Left lung (tissue), 10 donors: ENCODE data around the gene RIPOR3. TPM values are rescaled to one million over a fixed set of nuclear protein-coding genes. Genes with fewer than 3 reads are reported as not detected.
A peak's percentile ranks its signal among the peaks of the same experiment; 100 is the strongest.

Source experiments
- ATAC-seq: fragments of 200-7000 bp; cut with Tn5 transposase; one replicate; pipeline ENCODE4 v1.9.1; 2020; ENCODE audit warnings: moderate library complexity
- DNase-seq, 4 donors: peaks; one replicate each; pipeline ENCODE4 v3.0.0-alpha.2; 2013 to 2020
- H3K27ac ChIP-seq, 2 donors: fragments of 200-600 bp; sonication (generic) in 1 of 2; one replicate each; pipeline versions ENCODE4 v1.5.0 to v1.8.0; 2020 to 2021
- H3K27me3 ChIP-seq, 2 donors: fragments of 200-600 bp; sonication (generic) in 1 of 2; one replicate each; pipeline versions ENCODE4 v1.5.0 to v1.8.0; 2020 to 2021
- H3K36me3 ChIP-seq, 2 donors: fragments of 200-600 bp; sonication (generic) in 1 of 2; one replicate each; pipeline versions ENCODE4 v1.5.0 to v1.8.0; 2020 to 2021
- H3K4me1 ChIP-seq, 2 donors: fragments of 200-600 bp; one replicate each; pipeline ENCODE4 v1.8.0; 2021
- H3K4me3 ChIP-seq, 2 donors: fragments of 200-600 bp; sonication (generic) in 1 of 2; one replicate each; pipeline versions ENCODE4 v1.5.0 to v1.8.0; 2020 to 2021; ENCODE audit warnings: mild to moderate bottlenecking in 1 of 2
- H3K9me3 ChIP-seq, 2 donors: fragments of 200-600 bp; sonication (generic) in 1 of 2; one replicate each; pipeline versions ENCODE4 v1.5.0 to v1.8.0; 2020 to 2021
- intact Hi-C, 2 donors: fragments of 100-400 bp; cut with DNase I; formaldehyde crosslinking; loops; one replicate each; pipeline versions ENCODE4 v1.11.2 to v1.14.2; 2022
- polyA plus RNA-seq, 6 donors: library from polyadenylated mRNA; unstranded; fragments of 120-200 nt; gene quantifications; one replicate each; pipeline ENCODE4 v1.2.1, GENCODE V29; 2013; ENCODE audit not compliant: insufficient read length in 6 of 6
- total RNA-seq, 2 donors: library from RNA; stranded (reverse); fragmentation: NEBNext Ultra II Directional; extraction: Animal tissue kit (Norgen Biotek cat#: 25700); gene quantifications; one replicate each; pipeline ENCODE4 v1.2.1, GENCODE V29; 2021
- TF ChIP-seq, protein P1 (sequence below), 2 donors: fragments of 200-600 bp; sonication (generic) in 1 of 2; IDR thresholded peaks; one replicate each; pipeline versions ENCODE4 v1.5.0 to v1.8.0; 2021; ENCODE audit warnings: antibody characterized with exemption in 2 of 2
- donor health status: DM: no; HTN: yes; CAD: no.
- donor health status: DM: no; HTN: no; CAD: no.

RIPOR3 gene
- total and polyA plus RNA-seq, 8 donors, result 2.0 to 7.0 (median 2.8) TPM

DNA sequence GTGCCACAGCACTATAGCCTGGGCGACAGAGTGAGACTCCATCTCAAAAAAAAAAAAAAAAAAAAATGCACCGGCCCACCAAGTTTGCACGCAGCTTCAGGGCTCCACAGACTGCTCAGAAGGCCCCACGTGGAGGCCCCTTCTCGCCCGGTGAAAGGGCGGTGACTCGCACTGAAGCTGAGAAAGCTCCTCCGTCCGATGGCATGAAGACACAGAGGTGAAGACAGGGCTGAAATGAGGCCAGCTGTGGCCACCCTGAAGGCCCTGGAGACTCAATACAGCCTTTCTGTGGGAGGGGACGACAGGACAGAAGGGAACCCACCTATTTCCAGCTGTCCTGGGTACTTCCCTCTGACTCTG, 97.1 kb downstream of the RIPOR3 start:
- H3K4me1 ChIP-seq, result peaks cover 7 to 29% of the 10 kb centered on the region in 2 donors
- intact Hi-C loops, result no loop called here
- H3K36me3 ChIP-seq, result peaks cover 0 to 30% of the 10 kb centered on the region in 2 donors
- peak in 1 of 4 donors; percentile 34 for DNase-seq
- H3K9me3 ChIP-seq, result no peaks in the 10 kb centered on the region
- H3K27ac ChIP-seq, result no peak overlapping the region
- H3K4me3 ChIP-seq, result no peak overlapping the region
- no peaks in the 10 kb centered on the region for H3K27me3 ChIP-seq
- TF ChIP-seq, protein P1, sequence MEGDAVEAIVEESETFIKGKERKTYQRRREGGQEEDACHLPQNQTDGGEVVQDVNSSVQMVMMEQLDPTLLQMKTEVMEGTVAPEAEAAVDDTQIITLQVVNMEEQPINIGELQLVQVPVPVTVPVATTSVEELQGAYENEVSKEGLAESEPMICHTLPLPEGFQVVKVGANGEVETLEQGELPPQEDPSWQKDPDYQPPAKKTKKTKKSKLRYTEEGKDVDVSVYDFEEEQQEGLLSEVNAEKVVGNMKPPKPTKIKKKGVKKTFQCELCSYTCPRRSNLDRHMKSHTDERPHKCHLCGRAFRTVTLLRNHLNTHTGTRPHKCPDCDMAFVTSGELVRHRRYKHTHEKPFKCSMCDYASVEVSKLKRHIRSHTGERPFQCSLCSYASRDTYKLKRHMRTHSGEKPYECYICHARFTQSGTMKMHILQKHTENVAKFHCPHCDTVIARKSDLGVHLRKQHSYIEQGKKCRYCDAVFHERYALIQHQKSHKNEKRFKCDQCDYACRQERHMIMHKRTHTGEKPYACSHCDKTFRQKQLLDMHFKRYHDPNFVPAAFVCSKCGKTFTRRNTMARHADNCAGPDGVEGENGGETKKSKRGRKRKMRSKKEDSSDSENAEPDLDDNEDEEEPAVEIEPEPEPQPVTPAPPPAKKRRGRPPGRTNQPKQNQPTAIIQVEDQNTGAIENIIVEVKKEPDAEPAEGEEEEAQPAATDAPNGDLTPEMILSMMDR (IDR thresholded peaks at IDR 0.05), result no peak
- ATAC-seq, result no peak

DNA sequence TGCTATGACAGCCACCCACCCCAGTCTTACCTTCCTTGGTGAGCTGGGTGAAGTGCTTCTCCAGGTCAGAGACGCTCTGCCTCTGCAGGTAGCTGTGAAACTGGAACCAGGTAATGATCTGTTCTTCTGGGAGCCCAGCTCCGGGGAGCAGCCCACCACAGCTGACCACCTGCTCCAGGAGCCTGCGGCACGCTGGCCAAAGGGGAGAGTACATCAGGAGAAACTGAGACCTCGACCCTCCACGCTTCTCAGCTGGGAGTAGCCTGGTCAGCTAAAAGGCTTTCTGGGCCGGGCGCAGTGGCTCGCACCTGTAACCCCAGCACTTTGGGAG, 98.4 kb downstream of the RIPOR3 start:
- TF ChIP-seq, protein P1 (IDR thresholded peaks at IDR 0.05), result no peak
- DNase-seq (peak in 1 of 4 donors; percentile 59), ATAC-seq (no peak)
- Histone ChIP-seq H3K4me3 (no peak overlapping the region), H3K9me3 (no peaks in the 10 kb centered on the region), H3K27ac (no peak overlapping the region), H3K4me1 (peaks cover 7 to 29% of the 10 kb centered on the region in 2 donors), H3K36me3 (peaks cover 0 to 42% of the 10 kb centered on the region in 2 donors), H3K27me3 (no peaks in the 10 kb centered on the region)
- intact Hi-C loops, result no loop called here

DNA sequence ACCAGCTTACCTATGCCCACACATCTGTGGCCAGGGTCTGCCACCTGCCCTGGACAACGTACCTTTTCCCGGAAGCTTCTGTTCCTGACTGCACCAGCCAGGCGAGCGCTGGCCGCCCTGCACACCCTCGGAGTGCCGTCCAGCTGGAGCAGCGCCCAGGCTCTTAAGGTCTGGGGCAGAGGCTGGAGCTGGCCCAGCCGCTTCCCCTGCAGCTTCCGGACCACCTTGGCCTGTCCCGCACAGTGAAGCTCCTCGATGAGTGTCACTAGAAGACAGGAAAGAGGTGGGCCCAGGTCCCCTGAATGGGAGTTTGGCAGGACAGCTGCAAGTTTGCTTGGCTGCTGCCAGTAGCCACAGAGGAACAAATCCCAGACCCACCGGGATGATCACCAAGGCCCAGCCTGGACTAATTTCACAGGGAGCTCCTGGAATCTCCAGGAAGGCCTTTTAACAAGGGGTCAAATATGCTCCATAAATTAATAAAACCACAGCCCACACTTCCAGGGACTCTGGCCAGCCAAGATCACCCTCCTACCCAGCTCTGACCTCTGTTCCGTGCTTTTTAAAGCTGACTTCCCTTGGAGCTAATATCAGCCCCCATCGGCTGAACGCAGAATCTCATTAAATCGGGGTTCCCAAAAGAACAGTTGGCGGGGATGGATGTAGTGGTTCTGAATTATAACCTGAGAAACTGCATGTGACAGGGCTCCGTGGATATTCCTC, 98.9 kb downstream of the RIPOR3 start:
- Histone ChIP-seq H3K9me3 (no peaks in the 10 kb centered on the region), H3K27me3 (no peaks in the 10 kb centered on the region), H3K27ac (no peak overlapping the region), H3K36me3 (peaks cover 0 to 48% of the 10 kb centered on the region in 2 donors), H3K4me3 (no peak overlapping the region), H3K4me1 (peaks cover 7 to 29% of the 10 kb centered on the region in 2 donors)
- DNase-seq, result peak in 2 of 4 donors; percentile 67 to 83
- intact Hi-C loops, result no loop called here
- ATAC-seq, result peak; percentile 59
- TF ChIP-seq, protein P1 (IDR thresholded peaks at IDR 0.05), result no peak

DNA sequence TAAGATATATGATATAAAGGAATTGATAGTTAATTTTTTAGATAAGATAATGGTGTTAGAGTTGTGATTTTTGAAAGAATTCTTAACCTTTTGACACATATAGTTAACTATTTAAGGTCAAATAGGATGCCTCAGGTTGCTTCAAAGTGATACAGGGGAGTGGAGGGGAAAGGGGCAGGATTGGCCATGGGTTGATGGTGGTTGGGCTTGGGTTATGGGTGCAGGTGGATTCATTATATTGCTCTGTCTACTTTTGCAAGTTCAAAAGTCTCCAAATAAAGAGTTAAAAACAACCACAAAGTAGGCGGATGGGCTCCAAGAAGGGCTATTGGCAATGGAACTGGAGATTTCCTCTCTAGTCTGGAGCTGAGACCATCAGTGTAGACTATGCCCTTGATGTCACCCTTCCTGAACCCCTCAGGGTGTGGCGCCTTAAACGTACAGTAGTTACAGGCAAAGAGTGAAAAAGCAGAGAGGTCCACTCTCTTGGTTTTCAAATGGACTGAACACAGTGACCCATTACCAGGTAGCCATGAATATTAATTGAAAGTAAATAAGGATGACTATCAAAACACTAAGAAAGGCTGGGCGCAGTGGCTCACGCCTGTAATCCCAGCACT, 100.0 kb downstream of the RIPOR3 start:
- no peak for ATAC-seq
- H3K27ac ChIP-seq, result no peak overlapping the region
- intact Hi-C loops, result no loop called here

DNA sequence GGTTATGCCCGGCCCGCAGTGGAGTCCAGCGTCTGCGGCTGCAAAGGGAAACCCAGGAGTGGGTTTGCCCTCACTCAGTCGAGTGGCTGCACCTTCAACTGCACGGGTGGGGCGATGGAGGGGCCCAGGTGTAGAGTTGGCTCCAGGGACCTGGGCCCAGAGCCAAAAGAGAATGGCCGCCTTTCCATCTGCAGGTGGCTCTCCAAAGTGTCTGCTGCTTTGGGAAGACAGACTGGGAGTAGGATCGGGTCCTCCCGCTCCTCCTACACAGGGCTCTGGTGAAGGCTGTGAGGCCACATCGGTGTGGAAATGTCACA, 101.0 kb downstream of the RIPOR3 start:
- Histone ChIP-seq H3K27ac (no peak overlapping the region), H3K27me3 (no peaks in the 10 kb centered on the region), H3K4me3 (no peak overlapping the region), H3K9me3 (no peaks in the 10 kb centered on the region), H3K4me1 (peaks cover 7 to 26% of the 10 kb centered on the region in 2 donors), H3K36me3 (peaks cover 0 to 69% of the 10 kb centered on the region in 2 donors)
- TF ChIP-seq, protein P1 (IDR thresholded peaks at IDR 0.05), result no peak
- intact Hi-C loops, result no loop called here
- ATAC-seq, result no peak
- DNase-seq, result no peak

More for the DNA sequence above, 100.0 kb downstream of the RIPOR3 start:
- no peak for DNase-seq
- Histone ChIP-seq H3K4me1 (peaks cover 7 to 29% of the 10 kb centered on the region in 2 donors), H3K36me3 (peaks cover 0 to 59% of the 10 kb centered on the region in 2 donors), H3K9me3 (no peaks in the 10 kb centered on the region), H3K4me3 (no peak overlapping the region), H3K27me3 (no peaks in the 10 kb centered on the region)
- TF ChIP-seq, protein P1 (IDR thresholded peaks at IDR 0.05), result no peak
